Large intestine (tissue), 12 donors: ENCODE measurements around the gene TTC6. TPM values are rescaled to one million over a fixed set of nuclear protein-coding genes. Genes with fewer than 3 reads are reported as not detected.
"Not testable (repeated sequence)": the region's sequence is repeated elsewhere in the genome, so short reads cannot be mapped to it uniquely, and the experiment has no call there.

ENCODE experiments used
- DNase-seq, 2 donors: peaks; one replicate each; pipeline versions ENCODE4 v3.0.0 to v3.0.0-alpha.2; 2013
- H3K27ac ChIP-seq: one replicate; pipeline ENCODE4 v1.5.1; 2013; ENCODE audit warnings: low read length
- H3K27me3 ChIP-seq: 2 replicates; pipeline ENCODE4 v1.6.1; 2013; ENCODE audit warnings: low read length; ENCODE audit not compliant: control insufficient read depth, insufficient read depth
- H3K36me3 ChIP-seq: 2 replicates; pipeline ENCODE4 v1.6.1; 2013; ENCODE audit warnings: low read length; ENCODE audit not compliant: control insufficient read depth, insufficient read depth
- H3K4me1 ChIP-seq: one replicate; pipeline ENCODE4 v1.6.1; 2013; ENCODE audit warnings: low read length; ENCODE audit not compliant: control insufficient read depth, insufficient read depth
- H3K4me3 ChIP-seq: one replicate; pipeline ENCODE4 v1.5.1; 2013; ENCODE audit warnings: low read length
- H3K9me3 ChIP-seq: one replicate; pipeline ENCODE4 v1.6.1; 2013; ENCODE audit warnings: mild to moderate bottlenecking, low read depth, low read length, moderate library complexity; ENCODE audit not compliant: control insufficient read depth
- WGBS: methylation state at CpG from one replicate; pipeline ENCODE4 v1.1.5; 2013; ENCODE audit warnings: low lambda C conversion rate; ENCODE audit not compliant: insufficient coverage; 5-methylcytosine and 5-hydroxymethylcytosine counted together
- long read RNA-seq, 11 donors: transcript quantifications; one replicate each; lab custom pipeline, GENCODE V29; 2026
- polyA plus RNA-seq: library from polyadenylated mRNA; unstranded; fragments of 120-200 nt; gene quantifications from one replicate; pipeline ENCODE4 v1.2.1, GENCODE V29; 2013

TTC6 gene
- polyA plus RNA-seq, result 2.1 TPM
- long read RNA-seq, donor 1, result 0 reads
- long read RNA-seq, donor 2, result 0 reads
- long read RNA-seq, donor 3, result 0 reads
- long read RNA-seq, donor 4, result 0 reads
- long read RNA-seq, donor 5, result 0 reads
- long read RNA-seq, donor 6, result 0 reads
- long read RNA-seq, donor 7, result 0 reads
- long read RNA-seq, donor 8, result 0 reads
- long read RNA-seq, donor 9, result 0 reads
- long read RNA-seq, donor 10, result 0 reads
- long read RNA-seq, donor 11, result 0 reads

- H3K9me3 ChIP-seq, result peaks cover 9% of the 10 kb centered on the region
- H3K27ac ChIP-seq, result peak within 1 kb of the TSS; percentile 97
- H3K4me3 ChIP-seq, result peak within 1 kb of the TSS; percentile 77
- DNase-seq, result peak; percentile 72 to 81
- WGBS, result 0% methylated on average over 2 of the region's 92 CpGs
- peaks cover 84% of the 10 kb centered on the region for H3K27me3 ChIP-seq
- no peaks in the 10 kb centered on the region for H3K36me3 ChIP-seq
- H3K4me1 ChIP-seq, result peaks cover 5% of the 10 kb centered on the region
Measured at GRCh38 chr14:37594971-37595808, at the start of gene TTC6, which contains the start of gene FOXA1. TSS of gene TTC6 (plus strand) at chr14:37595629. CDS start at chr14:37622065, 26,436 bp downstream. TSS of gene FOXA1 (minus strand) at chr14:37595249. CDS start at chr14:37594972, 277 bp downstream.

GRCh38 chr14:37546621-37547447 lies 48.6 kb upstream of the TTC6 start:
- Histone ChIP-seq H3K27ac (no peak overlapping the region), H3K9me3 (no peaks in the 10 kb centered on the region), H3K36me3 (no peaks in the 10 kb centered on the region), H3K4me1 (peaks cover 6% of the 10 kb centered on the region), H3K4me3 (no peak overlapping the region), H3K27me3 (no peaks in the 10 kb centered on the region)
- peak in 1 of 2 donors; percentile 41 for DNase-seq
- WGBS, result 0% methylated on average over 1 of the region's 6 CpGs

- Histone ChIP-seq H3K4me1 (peaks cover 6% of the 10 kb centered on the region), H3K4me3 (no peak overlapping the region), H3K27me3 (no peaks in the 10 kb centered on the region), H3K36me3 (no peaks in the 10 kb centered on the region), H3K27ac (no peak overlapping the region), H3K9me3 (peaks cover under 1% of the 10 kb centered on the region)
- 80% methylated on average over 2 of the region's 5 CpGs for WGBS
- no peak for DNase-seq
Measured at GRCh38 chr14:37550511-37550910, 44.9 kb upstream of the TTC6 start.

- no peak for DNase-seq
- H3K27ac ChIP-seq, result no peak overlapping the region
- H3K27me3 ChIP-seq, result no peaks in the 10 kb centered on the region
- WGBS, result no CpG with 5 or more reads among the region's 1 CpG
- H3K4me3 ChIP-seq, result no peak overlapping the region
- H3K9me3 ChIP-seq, result peaks cover 5% of the 10 kb centered on the region
- H3K36me3 ChIP-seq, result no peaks in the 10 kb centered on the region
- H3K4me1 ChIP-seq, result peaks cover 6% of the 10 kb centered on the region
Measured at GRCh38 chr14:37551119-37551518, 44.3 kb upstream of the TTC6 start.

- no peaks in the 10 kb centered on the region for H3K4me1 ChIP-seq
- DNase-seq, result peak in 1 of 2 donors; percentile 4
- no peaks in the 10 kb centered on the region for H3K36me3 ChIP-seq
- no peak overlapping the region for H3K4me3 ChIP-seq
- H3K27ac ChIP-seq, result no peak overlapping the region
- peaks cover 16% of the 10 kb centered on the region for H3K9me3 ChIP-seq
- no CpG with 5 or more reads among the region's 1 CpG for WGBS
- H3K27me3 ChIP-seq, result no peaks in the 10 kb centered on the region
Measured at GRCh38 chr14:37553935-37554550, 41.4 kb upstream of the TTC6 start.

GRCh38 chr14:37555596-37555995 lies 39.8 kb upstream of the TTC6 start:
- not testable (repeated sequence) for H3K27ac ChIP-seq, H3K36me3 ChIP-seq, H3K27me3 ChIP-seq, DNase-seq, H3K4me3 ChIP-seq, H3K4me1 ChIP-seq
- peaks cover 16% of the 10 kb centered on the region for H3K9me3 ChIP-seq
- WGBS, result no CpG with 5 or more reads among the region's 33 CpGs

- H3K27ac ChIP-seq, result no peak overlapping the region
- H3K27me3 ChIP-seq, result no peaks in the 10 kb centered on the region
- H3K9me3 ChIP-seq, result peaks cover 16% of the 10 kb centered on the region
- H3K4me1 ChIP-seq, result no peaks in the 10 kb centered on the region
- DNase-seq, result no peak
- WGBS, result no CpG with 5 or more reads among the region's 4 CpGs
- H3K4me3 ChIP-seq, result no peak overlapping the region
- H3K36me3 ChIP-seq, result no peaks in the 10 kb centered on the region
Measured at GRCh38 chr14:37558740-37559139, 36.7 kb upstream of the TTC6 start.

- Histone ChIP-seq H3K36me3 (no peaks in the 10 kb centered on the region), H3K4me1 (no peaks in the 10 kb centered on the region), H3K27ac (no peak overlapping the region), H3K27me3 (no peaks in the 10 kb centered on the region), H3K4me3 (no peak overlapping the region), H3K9me3 (peaks cover 16% of the 10 kb centered on the region)
- DNase-seq, result no peak
- WGBS, result 100% methylated on average over 1 of the region's 6 CpGs
Measured at GRCh38 chr14:37559386-37559785, 36.0 kb upstream of the TTC6 start.

GRCh38 chr14:37563189-37563588 lies 32.2 kb upstream of the TTC6 start:
- Histone ChIP-seq H3K36me3 (no peaks in the 10 kb centered on the region), H3K27me3 (no peaks in the 10 kb centered on the region), H3K9me3 (no peaks in the 10 kb centered on the region), H3K27ac (no peak overlapping the region), H3K4me3 (no peak overlapping the region), H3K4me1 (peaks cover 3% of the 10 kb centered on the region)
- DNase-seq, result no peak
- no CpG with 5 or more reads among the region's 2 CpGs for WGBS

- Histone ChIP-seq H3K36me3 (no peaks in the 10 kb centered on the region), H3K4me1 (peaks cover 3% of the 10 kb centered on the region), H3K27me3 (no peaks in the 10 kb centered on the region), H3K9me3 (no peaks in the 10 kb centered on the region), H3K4me3 (no peak overlapping the region), H3K27ac (no peak overlapping the region)
- no CpG with 5 or more reads among the region's 1 CpG for WGBS
- no peak for DNase-seq
Measured at GRCh38 chr14:37565550-37565949, 29.9 kb upstream of the TTC6 start.
